GM13977 (cell line): ENCODE results near the gene PLD3.
A peak's percentile ranks its signal among the peaks of the same experiment; 100 is the strongest.

Source experiments
- DNase-seq: peaks from one replicate; pipeline ENCODE4 v3.0.0; 2012; ENCODE audit warnings: low spot score
- in situ Hi-C: fragments of 300-500 bp; cut with MboI; formaldehyde crosslinking; loops from one replicate; pipeline ENCODE4 v1.12.0; 2022; ENCODE audit warnings: low sequenced_read_pairs, low pct_unique_long_range_greater_than_20kb, mixed read lengths, inconsistent platforms; ENCODE audit not compliant: unreplicated experiment
- TF ChIP-seq, protein P1 (sequence below): IDR thresholded peaks from 2 replicates; pipeline ENCODE4 v1.5.1; 2012; ENCODE audit warnings: mild to moderate bottlenecking, control low read depth; ENCODE audit not compliant: insufficient read depth; ENCODE audit errors: extremely low read depth, missing control alignments

The PLD3 gene

GRCh38 chr19:40411125-40411842, 62.8 kb downstream of the PLD3 start:
- TF ChIP-seq, protein P1, sequence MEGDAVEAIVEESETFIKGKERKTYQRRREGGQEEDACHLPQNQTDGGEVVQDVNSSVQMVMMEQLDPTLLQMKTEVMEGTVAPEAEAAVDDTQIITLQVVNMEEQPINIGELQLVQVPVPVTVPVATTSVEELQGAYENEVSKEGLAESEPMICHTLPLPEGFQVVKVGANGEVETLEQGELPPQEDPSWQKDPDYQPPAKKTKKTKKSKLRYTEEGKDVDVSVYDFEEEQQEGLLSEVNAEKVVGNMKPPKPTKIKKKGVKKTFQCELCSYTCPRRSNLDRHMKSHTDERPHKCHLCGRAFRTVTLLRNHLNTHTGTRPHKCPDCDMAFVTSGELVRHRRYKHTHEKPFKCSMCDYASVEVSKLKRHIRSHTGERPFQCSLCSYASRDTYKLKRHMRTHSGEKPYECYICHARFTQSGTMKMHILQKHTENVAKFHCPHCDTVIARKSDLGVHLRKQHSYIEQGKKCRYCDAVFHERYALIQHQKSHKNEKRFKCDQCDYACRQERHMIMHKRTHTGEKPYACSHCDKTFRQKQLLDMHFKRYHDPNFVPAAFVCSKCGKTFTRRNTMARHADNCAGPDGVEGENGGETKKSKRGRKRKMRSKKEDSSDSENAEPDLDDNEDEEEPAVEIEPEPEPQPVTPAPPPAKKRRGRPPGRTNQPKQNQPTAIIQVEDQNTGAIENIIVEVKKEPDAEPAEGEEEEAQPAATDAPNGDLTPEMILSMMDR, result no peak
- in situ Hi-C loops, result no loop called here
- peak; percentile 63 for DNase-seq

- DNase-seq, result no peak
- TF ChIP-seq, protein P1, result no peak
- in situ Hi-C loops, result no loop called here
These were observed 63.5 kb downstream of the PLD3 start for GRCh38 chr19:40411958-40412499.

- TF ChIP-seq, protein P1, result no peak
- no peak for DNase-seq
- in situ Hi-C loops, result no loop called here
These were observed 64.4 kb downstream of the PLD3 start for GRCh38 chr19:40412866-40413265.

- no peak for DNase-seq
- TF ChIP-seq, protein P1, result no peak
- in situ Hi-C loops, result no loop called here
These were observed 64.9 kb downstream of the PLD3 start, which contains the start of gene PRX for GRCh38 chr19:40413291-40413845. Gene PRX (minus strand): TSS chr19:40413378. CDS start chr19:40407932, 5,446 bp downstream.

DNA sequence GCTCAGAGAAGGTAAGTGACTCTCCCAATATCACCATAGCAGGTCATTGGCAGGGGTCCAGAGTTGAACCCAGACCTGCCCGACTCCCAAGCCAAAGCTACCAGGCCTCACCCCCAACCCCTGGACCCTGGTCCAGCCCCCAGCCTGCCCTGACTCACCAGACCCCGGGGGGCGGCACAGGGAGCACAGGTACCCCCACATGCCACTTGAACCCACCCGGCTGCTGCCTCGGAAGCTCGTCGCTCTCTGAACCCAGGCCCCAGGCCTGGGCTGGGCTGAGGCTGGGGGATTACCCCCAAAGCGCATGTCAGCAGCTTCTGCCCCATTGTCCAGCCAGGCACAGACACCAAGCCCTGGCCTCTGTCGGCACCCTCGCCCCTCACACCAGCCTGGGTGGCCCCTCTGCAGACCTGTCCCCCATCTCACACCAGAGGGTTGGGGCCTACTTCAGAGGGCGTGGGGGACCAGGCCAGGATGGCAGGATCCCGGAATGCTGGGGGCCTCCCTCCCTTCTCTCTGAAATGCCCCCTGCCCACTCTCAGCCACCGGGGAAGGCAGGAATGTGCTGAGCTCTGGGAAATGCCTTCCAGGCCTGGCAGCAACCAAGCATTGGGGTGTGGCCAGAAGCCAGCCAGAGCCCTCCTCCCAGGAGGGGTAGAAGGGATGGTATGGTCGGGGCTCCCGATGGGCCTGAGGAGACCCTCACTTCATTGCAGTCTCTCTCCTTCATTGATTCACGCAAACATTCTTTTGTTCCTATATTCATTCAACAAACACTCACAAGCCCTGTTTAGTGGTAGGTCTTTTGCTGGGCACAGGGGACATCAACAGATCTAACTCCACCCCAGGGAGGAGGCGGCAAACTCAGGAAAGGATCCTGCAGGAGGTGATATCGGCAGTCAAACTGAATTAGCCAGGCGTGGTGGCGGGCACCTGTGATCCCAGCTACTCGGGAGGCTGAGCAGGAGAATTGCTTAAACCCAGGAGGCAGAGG, 66.3 kb downstream of the PLD3 start:
- in situ Hi-C loops, result no loop called here
- TF ChIP-seq, protein P1, result no peak
- DNase-seq, result no peak

DNA sequence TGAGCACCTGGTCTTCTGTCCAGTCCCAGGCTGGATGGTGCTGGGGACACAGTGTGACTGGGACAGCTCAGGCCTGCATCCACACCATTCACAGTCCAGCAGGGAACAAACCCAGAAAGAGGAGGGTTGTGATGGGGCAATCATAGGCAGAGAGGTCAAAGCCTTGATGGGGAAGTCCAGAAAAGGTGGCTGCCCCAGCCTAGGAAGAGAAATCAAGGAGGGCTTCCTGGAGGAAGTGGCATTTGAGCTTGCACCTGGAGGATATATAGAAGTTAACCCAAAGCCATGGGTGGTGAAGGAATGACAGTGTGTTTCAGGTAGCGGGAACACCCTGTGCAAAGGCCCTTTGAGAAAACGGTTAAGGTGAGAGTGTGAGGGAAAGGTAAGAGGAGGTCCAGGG, 67.3 kb downstream of the PLD3 start:
- no peak for DNase-seq
- in situ Hi-C loops, result no loop called here
- TF ChIP-seq, protein P1, result no peak
